ENCODE data around the gene SOCS3.
A peak's percentile ranks its signal among the peaks of the same experiment; 100 is the strongest.

SOCS3 gene

DNA sequence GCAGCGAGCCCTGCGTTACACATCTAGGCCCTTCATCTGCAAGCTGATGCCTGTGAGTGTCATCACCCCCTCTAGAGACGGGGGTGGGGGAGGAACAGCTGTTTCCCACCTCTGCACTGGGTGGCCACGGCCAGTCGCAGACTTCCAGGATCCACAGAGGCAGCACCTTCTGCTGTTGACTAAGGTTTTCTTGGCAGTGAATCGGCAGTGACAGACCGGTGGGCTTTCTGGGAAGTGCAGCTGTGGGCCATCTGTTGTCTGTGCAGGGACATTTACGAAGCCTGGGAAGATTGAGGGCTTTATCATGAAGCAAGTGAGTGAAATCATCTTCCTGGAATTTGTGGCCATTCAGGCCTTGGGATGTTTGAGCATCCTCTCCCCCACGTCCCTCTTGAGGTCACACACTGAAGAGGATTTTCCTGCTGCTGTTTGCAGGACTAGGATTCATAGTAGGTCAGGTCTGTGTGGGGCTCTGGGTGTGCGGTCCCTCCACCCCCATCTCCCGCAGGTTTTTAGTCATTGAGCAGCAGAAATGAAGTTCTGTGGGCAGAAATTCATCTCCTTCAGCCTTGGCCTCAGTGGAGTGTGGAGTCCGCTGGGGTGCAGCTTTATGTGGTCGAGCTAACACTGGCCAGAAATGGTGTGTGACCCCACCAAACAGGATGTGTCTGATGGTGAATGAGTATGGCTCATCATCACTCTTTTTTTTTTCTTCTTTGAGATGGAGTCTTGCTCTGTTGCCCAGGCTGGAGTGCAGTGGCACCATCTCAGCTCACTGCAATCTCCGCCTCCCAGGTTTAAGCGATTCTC is 30.6 kb upstream of the SOCS3 start:
- DNase-seq: no peak

DNA sequence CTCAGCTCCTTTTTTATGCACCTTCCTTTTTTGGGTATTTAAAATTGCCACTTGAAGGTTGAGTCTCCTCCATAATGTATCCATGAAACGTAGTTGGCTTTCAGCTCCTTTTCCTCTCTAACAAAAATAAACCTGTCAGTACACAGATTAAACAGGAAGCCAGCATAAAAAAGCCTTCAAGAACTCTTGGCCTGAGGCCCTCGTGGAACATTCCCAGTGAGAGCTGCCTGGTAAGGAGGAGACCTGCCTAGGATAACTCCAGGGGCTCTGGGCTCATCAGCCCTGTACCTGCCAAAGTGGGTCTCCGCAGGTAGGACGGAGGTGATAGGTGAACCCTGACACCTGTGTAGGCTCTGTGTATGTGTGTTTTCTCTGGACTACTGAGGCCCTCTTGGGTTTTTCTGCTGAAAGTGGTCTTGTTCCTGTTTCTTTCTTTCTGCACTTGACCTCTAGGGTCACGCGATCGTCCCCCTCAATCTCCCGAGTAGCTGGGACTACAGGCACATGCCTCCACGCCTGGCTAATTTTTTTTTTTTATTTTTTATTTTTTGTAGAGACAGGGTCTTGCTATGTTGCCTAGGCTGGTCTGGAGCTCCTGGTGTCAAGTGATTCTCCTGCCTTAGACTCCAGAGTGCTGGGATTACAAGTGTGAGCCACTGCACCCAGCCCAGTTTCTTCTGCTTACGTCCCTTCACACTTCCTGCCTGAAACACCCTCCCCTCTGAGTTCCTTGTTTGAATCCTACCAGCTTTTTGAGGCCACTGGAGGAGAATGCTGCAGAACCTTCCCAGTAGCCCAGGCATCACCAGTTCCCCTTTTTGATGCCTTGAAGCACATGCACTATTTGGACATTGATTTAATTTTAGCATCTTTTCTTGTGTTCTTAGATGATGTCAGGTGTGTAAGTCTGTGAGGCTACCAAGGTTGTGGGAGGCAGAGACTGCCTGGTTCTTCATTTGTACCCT is 28.4 kb upstream of the SOCS3 start:
- DNase-seq: no peak

DNA sequence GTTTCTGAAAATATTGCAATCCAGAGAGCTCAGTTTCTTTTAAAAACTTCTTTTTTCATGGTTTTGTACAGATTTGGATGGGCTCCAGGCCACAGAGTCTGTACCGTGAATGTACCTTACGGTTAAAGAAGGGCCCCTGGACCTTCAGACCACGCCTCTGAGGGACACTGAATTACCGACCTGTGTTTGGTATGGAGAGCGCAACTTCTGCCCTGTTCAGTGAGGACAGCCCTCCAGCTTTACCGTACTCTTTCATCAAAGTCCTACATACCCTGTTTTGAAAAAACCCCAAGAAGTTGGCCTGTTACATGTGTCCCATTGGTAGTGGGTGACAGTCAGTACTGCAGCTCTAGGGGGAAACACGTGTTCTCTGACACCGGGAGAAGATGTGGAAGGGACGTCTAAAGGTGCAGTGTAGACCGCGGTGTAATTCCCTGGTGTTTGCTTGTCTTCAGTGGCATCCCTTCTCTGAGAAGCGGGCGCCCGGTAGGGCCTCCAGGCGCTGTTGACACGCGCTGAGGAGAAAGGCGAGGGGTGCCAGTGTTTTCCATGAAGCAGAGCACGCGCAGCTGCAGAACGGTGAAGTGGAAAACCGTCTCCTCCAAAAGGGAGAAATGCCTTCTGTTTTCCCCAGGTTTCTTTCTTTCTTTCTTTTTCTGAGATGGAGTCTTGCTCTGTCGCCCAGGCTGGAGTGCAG is 24.8 kb upstream of the SOCS3 start:
- no peak for DNase-seq

DNA sequence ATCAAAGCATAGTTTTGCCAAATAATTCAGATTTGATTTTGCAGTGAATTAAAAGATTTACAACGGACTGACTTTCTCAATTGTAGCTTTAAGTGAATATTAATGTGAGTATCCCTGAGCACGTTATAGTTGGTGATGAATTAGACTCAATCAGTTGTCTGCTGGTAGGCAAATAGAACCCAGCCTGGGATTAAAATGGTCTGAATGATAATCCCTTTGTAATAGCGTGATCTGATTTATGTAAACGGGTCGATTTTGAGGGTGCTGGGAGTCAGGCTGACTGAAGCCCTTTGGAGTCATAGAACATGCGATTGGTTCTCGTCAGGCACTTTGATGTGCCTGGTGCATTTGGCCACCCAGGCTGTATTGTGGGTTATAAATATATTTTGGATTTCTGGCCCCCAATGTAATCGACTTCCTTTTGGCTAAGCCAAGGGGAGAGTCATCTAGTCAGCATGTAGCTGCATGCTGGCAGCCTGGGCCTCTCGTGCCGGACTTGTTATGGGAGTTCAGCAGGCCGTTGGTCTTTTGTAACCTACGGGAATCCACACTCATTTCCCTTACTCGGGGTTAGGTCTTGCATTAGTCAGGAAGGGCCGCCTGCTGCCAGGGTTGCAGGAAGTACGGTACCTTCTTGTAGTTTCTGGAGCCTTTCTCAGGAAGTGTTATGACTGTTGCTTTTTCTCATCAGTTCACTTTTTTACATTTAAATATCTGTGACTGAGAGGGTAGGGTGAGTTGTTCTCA is 24.0 kb upstream of the SOCS3 start:
- peak; percentile 64 for DNase-seq

DNA sequence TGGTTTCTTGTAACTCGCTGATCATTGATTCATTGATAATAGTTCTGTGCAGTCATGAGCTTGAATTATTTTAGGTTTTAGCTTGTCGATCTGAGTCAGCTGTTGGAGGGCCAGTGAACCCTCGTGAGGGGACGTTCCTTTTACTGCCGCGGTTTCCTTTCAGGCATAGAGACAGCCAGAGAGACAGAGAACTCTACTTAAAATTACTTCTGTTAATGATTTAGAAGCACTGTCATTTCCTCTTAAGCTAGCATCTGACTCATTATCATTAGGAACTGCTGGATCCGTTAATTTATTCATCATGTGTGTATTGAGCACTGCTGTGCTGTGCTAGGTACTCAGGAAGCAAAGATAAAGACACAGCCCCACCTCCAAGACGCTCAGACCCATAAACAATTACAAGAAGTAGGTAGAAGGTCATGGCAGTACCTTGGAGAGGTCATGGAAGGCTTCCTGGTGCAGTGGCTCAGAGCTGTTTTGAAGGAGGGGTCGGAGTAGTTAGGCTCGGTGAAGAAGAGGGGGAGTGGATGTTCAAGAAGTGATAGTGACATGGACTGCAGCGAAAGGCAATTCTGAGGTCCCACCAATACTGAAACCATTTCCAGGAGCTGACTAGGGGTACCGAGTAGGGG is 21.8 kb upstream of the SOCS3 start:
- peak; percentile 46 for DNase-seq

DNA sequence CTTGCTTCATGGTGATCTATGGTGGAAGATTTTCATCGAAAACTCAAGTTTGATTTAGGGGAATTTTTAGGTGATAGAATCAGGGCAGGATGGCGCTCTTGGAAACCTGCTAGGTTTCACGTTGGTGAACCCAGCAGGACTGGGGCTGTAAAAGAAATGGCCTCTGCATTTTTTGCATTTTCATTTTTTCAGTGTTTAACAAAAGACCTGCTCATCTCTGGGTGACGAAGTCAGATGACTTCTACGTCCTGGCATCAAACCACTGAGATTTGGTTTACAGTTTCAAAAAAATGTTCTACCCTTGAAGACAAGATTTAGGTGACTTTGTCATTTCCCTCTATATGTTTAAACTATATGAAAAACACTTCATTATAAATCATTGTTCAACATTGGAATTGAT is 20.5 kb upstream of the SOCS3 start:
- DNase-seq: no peak

DNA sequence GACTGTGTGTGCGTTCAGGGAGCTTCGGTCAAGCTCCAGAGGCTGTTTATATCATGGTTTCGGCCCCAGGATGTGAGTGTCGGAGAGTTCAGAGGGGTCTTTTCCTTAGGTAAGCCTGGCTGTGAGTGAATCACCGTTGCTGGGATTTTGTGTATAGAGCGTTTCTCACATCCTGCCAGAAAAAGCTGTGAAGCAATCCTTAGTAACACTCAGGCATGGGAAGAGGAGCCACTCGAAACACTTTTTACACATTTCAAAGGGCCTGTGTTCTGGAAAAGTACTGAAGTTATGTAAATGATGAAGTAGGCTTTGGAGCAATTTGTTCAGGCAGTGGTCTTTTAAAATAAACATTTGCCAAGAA is 19.2 kb upstream of the SOCS3 start:
- DNase-seq: no peak

DNA sequence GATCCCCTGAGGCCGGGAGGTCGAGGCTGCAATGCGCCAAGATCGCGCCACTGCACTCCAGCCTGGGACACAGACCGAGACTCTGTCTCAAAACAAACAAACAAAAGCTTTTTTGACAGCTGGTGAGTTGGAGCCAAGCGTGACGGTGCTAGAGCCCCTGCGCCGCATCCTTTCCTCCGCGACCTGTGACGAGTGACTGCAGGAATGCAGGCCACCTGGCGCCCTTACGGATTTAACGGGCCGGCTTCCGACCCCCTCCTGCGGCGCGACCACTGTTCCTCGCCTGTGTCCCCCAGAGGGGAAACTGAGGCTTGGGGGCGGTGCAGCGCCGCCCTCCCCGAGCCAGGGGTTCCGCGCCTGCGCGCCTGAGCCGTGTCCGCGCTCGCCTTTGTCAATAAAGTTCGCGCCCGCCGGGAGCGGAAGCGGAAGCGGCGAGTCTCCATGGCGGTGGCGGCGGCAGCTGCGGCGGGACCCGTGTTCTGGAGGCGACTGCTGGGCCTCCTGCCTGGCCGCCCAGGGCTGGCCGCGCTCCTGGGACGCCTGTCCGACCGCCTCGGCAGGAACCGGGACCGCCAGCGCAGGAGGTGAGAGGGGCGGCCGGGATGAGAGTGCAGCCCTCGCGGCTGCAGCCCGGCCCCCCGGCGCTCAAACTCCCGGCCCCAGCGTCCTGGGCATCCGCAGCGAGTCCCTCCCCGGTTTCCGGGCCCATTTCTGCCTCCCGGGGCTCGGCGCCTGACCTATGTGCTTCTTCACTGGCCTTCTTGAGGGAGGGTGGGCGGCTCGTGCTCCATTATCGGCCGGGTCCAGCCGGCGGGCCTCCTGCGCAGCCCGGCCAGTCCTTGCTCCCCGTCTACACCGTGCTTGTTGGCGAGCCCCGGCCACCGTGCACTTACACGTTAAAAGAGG is 18.6 kb upstream of the SOCS3 start, which contains the start of gene PGS1:
TSS of gene PGS1 (plus strand) at position 425 of the 906 bp plus-strand sequence. CDS start at position 442, 17 bp downstream.
- DNase-seq: peak; percentile 83

DNA sequence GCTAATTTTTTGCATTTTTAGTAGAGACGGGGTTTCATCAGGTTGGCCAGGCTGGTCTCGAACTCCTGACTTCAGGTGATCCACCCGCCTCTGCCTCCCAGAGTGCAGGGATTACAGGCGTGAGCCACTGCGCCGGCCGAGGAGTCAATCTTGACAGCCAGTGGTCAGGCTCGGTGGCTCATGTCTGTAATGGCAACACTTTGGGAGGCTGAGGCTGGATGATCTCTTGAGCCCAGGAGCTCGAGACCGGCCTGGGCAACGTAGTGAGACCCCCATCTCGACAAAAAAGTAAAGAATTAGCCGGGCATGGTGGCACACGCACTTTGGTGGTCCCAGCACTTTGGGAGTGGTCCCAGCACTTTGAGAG is 18.0 kb upstream of the SOCS3 start:
- DNase-seq: no peak

DNA sequence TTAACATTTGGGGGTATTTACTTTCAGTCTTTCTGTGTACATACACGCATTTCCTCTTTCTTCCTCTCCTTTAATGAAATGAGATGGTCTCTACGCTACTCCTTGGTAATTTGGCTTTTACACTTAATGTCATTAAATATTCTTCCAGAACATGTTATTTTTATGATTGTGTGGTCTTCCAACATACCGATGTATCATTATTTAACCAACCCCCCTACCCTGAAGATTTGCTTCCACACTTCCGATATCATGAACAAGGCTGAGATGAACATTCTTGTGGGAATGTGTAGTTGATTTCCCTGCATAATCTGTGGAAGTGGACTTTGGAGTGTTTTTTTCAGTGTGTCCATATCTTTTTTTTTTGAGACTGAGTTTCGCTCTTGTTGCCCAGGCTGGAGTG is 16.3 kb upstream of the SOCS3 start:
- DNase-seq: no peak

DNA sequence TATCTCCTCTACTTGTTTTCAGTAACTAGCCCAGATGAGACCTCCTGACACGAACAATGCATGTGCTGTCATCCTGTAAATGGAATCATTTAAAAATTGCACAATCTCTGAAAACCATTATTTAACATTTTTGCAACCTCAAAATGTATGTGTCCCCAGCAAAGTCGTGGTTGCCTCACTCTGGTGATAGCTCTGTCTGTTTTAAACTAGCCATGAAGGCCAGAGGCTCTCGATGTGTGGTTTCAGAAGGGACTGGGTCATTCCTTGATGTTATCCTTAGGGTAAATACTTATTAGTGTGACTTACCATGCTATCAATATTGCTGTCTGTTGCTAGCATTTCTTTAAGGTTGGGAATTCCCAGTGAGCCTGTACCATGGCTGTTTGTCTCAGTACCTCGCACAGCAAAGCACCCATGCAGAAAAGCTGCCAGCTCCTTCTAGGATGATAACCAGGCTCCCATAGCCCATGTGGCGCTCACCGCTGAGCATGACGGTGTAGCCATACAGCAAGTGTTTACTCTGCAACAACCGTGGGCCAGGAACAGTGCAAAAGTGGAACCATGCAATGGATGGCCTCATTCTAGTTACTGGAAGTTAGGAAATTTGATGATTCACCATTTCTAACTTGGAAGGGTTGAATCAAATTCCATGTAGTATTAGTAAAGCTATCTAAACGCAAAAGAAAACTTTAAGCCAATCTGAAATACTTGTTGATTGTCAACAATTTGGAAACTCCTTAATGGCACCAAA is 15.7 kb upstream of the SOCS3 start:
- DNase-seq: no peak

DNA sequence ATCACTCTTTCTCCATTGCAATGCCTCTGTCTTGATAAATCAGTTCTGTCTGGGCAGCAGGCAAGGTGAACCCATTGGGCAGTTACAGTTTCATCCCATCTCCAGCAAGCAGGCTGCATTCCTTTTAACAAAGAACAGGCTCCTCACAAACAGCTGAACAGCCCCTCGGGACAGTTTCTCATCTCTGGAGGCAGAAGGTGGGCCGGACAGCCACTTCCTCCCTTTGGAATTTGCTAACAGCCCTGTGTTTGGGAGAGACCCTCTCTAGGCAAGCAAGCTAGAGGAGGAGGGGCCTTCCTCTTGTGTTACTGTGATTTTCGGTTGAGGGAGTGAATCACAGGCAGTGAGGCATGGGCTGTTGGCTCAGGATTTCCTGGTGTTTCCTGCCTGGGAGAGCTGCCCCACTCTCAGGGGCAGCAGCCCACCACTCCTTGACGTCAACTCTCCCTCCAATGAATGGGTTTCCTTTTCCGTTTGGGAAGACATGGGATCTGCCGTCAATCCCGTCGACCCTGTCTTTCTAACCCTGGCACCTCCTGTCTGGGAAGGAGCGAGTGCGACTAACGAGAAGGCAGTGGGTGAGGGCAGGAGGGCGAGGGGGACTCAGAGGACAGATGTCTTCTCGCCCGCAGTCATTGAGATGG is 14.9 kb upstream of the SOCS3 start:
- DNase-seq: no peak

DNA sequence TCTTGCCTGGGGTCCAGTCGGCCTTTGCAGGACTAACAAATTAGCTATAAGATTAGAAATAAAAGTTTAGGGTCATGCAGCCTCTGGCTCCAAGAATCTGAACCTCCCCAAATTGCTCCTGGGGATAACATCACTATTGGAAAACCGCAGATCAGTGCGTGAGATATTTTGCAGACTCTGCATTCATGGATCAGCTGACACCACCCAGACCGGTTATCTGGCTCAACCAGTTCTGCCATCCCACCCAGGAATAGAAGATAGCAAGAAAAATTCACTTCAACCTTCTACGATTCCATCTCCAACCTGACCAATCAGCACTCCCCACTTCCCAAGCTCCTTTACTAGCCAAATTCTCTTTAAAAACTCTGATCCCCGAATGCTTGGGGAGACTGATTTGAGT is 14.3 kb upstream of the SOCS3 start:
- no peak for DNase-seq

DNA sequence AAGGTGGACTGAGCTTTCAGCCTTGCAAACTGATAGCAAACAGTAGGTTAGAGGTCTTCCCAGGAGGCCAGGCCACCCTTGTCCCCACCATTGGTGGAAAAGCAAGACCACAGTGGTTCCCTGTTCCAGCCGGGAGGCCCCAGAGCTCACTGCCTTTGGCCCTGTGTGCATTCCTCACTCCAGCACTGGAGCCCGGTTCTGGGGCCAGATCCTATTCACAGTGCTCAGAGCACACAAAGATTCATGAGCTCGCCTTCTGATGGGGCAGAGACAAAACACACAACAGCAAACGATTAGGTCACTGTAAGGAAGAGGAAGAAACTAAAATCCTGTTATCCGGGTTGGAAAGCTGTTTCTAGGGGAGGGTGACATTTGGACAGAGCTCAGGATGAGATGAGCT is 13.0 kb upstream of the SOCS3 start:
- no peak for DNase-seq

DNA sequence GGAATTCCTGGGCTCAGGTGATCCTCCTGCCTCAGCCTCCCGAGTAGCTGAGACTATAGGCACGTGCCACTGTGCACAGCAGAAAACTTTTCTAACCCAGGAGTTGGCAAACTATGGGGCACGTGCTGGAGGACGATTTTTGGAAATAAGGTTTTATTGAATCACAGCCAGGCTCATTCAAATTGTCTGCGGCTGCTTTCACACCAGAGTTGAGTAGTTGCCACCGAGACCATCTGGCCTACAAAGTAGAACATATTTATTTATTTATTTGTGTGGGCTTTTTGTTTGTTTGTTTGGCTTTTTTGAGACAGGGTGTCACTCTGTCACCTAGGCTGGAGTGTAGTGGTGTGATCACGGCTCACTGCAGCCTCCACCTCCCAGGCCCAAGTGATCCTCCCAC is 11.2 kb upstream of the SOCS3 start:
- no peak for DNase-seq

DNA sequence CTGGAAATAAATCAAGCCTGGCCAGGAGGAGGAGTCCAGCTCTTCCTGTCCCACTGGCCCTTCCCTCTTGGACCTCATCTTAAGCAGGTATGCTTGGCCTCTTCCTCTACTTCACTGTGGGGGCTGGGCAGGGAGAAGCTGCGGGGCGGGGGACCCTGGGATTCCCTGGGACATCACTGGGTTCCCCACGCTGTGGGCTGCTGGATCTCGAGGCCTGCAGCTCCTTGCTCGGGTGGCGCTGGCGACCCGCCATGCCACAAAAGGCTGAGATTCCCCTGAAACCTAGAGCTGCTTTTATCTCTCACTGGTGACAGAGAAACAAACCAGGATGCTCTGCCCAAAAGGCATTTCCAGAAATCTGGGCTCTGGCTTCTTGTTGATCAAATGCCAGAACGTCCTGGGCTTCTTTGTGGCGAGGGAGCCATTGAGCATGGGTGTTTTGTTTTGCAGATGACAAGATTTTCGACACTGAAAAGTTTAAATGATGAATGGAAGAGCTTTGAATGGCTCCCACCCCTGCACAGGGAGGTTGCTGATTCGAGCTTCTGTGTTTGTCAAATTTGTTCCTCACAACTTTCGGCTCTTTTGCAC is 10.0 kb upstream of the SOCS3 start:
- no peak for DNase-seq

DNA sequence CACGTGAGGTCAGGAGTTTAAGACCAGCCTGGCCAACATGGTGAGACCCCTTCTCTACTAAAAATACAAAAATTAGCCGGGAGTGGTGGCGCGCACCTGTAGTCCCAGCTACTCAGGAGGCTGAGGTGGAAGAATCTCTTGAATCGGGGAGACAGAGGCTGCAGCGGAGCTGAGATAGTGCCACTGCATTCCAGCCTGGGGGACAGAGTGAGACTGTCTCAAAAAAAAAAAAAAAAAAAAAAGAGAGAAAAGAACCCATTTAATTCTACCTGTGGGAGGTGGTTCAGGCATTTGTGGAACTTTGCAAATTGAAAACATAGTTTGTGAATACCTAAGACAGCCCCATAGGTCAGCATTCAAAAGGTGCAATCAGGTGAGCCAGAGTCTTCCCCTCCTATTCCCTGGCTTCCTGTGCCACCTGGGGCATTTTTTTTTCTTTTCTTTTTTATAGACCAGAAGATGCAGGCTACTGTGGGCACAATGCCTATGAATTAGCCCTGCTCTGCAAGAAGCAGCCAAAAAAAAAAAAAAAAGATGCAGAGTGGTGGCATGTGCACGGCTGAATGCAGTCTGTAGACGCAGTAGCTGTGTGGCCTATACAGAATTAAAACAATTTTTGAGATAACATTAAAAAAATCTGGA is 9.1 kb upstream of the SOCS3 start:
- no peak for DNase-seq

DNA sequence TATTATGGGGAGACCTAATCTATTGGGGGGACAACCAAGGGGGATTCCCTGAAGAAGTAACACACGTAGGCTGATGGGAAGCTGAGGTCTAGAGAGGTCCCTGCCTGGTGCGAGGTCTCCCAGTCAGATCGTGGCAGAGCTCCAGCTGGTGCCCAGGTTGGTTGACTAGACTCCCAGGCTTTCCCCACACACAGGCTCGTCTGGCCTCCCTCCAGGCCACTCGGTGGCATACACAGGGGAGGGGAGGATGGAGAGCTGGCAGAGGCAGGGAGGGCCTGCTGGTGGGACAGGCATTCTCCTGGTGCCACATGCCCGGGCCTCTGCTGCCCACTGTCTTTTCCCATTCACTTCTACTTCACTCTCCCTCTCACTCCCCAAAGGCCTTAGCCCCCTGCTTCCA is 8.5 kb upstream of the SOCS3 start:
- no peak for DNase-seq

DNA sequence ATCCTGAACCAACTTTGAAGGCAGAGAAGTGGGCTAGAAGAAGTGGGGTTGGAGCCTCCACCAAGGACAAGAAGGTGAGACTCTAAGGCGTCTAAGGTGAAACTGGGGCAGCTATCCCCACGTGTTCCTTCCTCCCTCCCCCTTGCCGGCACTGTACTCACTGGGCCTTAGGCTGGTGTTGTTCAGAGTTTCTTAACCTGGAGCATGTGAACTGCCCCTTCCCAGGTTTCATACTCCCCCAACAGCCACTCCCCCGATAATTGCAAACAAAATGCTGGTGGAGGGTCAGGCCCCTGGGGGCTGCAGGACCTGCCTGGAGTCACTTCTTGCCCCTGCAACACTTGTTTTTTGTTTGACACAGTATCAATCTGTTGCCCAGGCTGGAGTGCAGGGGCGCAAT is 7.3 kb upstream of the SOCS3 start:
- no peak for DNase-seq
